ENCODE measurements around the gene MTUS2. TPM values are rescaled to one million over a fixed set of nuclear protein-coding genes. Genes with fewer than 3 reads are reported as not detected.

MTUS2 gene
- total RNA-seq, 1 donor: 0.36 TPM

GRCh38 chr13:28877408-28877807, 57.3 kb downstream of the MTUS2 start:
- Histone ChIP-seq H3K27ac (ENCODE audit: low read depth, low read length) (no peak overlapping the region), H3K4me2 (ENCODE audit: insufficient read depth, low read length) (no peak overlapping the region), H3K36me3 (ENCODE audit: insufficient read depth, low read length) (no peaks in the 10 kb centered on the region), H3K27me3 (ENCODE audit: insufficient read depth, low read length) (no peaks in the 10 kb centered on the region), H2AFZ (ENCODE audit: low read length) (no peak overlapping the region), H3K79me2 (ENCODE audit: insufficient read depth, low read length) (no peaks in the 10 kb centered on the region), H3K4me3 (ENCODE audit: insufficient read depth, low read length) (no peak overlapping the region), H3K4me1 (ENCODE audit: insufficient read depth, low read length) (no peaks in the 10 kb centered on the region), H4K20me1 (ENCODE audit: insufficient read depth, low read length) (no peaks in the 10 kb centered on the region), H3K9me3 (ENCODE audit: low read depth, low read length) (no peaks in the 10 kb centered on the region)
- DNase-seq (ENCODE audit: insufficient read length, low spot score, missing footprints): no peak
- TF ChIP-seq, protein P1, sequence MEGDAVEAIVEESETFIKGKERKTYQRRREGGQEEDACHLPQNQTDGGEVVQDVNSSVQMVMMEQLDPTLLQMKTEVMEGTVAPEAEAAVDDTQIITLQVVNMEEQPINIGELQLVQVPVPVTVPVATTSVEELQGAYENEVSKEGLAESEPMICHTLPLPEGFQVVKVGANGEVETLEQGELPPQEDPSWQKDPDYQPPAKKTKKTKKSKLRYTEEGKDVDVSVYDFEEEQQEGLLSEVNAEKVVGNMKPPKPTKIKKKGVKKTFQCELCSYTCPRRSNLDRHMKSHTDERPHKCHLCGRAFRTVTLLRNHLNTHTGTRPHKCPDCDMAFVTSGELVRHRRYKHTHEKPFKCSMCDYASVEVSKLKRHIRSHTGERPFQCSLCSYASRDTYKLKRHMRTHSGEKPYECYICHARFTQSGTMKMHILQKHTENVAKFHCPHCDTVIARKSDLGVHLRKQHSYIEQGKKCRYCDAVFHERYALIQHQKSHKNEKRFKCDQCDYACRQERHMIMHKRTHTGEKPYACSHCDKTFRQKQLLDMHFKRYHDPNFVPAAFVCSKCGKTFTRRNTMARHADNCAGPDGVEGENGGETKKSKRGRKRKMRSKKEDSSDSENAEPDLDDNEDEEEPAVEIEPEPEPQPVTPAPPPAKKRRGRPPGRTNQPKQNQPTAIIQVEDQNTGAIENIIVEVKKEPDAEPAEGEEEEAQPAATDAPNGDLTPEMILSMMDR (IDR thresholded peaks at IDR 0.05; ENCODE audit: extremely low read depth, low read depth, low read length): no peak

DNA sequence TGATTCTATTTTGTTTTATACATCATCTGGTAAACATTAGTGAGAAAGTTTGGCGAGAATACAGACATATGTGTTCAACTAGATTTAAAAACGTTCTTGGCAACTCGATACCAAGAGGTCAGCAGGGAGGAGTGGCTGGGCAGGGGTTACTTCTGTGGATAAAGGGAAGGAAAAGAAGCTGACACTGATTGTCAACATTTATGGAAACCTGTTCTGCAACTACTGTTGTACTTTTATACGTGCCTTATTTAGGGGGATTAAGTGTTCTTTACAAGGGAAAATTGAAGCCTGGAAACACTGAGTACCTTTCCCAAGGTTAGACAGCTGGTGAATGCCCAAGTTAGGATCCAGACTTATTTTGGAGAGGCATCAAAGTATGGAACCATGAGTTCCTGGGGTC, 65.0 kb downstream of the MTUS2 start:
- Histone ChIP-seq H3K79me2 (ENCODE audit: insufficient read depth, low read length) (no peaks in the 10 kb centered on the region), H4K20me1 (ENCODE audit: insufficient read depth, low read length) (no peaks in the 10 kb centered on the region), H3K36me3 (ENCODE audit: insufficient read depth, low read length) (no peaks in the 10 kb centered on the region), H3K27ac (ENCODE audit: low read depth, low read length) (no peak overlapping the region), H3K4me3 (ENCODE audit: insufficient read depth, low read length) (no peak overlapping the region), H3K4me1 (ENCODE audit: insufficient read depth, low read length) (no peaks in the 10 kb centered on the region), H3K4me2 (ENCODE audit: insufficient read depth, low read length) (no peak overlapping the region), H3K27me3 (ENCODE audit: insufficient read depth, low read length) (no peaks in the 10 kb centered on the region), H3K9me3 (ENCODE audit: low read depth, low read length) (no peaks in the 10 kb centered on the region), H2AFZ (ENCODE audit: low read length) (no peak overlapping the region)
- no peak for DNase-seq (ENCODE audit: insufficient read length, low spot score, missing footprints)
- TF ChIP-seq, protein P1 (IDR thresholded peaks at IDR 0.05; ENCODE audit: extremely low read depth, low read depth, low read length): no peak

- DNase-seq (ENCODE audit: insufficient read length, low spot score, missing footprints): no peak
- Histone ChIP-seq H3K4me1 (ENCODE audit: insufficient read depth, low read length) (no peaks in the 10 kb centered on the region), H3K4me2 (ENCODE audit: insufficient read depth, low read length) (no peak overlapping the region), H2AFZ (ENCODE audit: low read length) (no peak overlapping the region), H3K27me3 (ENCODE audit: insufficient read depth, low read length) (no peaks in the 10 kb centered on the region), H3K4me3 (ENCODE audit: insufficient read depth, low read length) (no peak overlapping the region), H3K9me3 (ENCODE audit: low read depth, low read length) (no peaks in the 10 kb centered on the region), H3K36me3 (ENCODE audit: insufficient read depth, low read length) (no peaks in the 10 kb centered on the region), H3K27ac (ENCODE audit: low read depth, low read length) (no peak overlapping the region), H3K79me2 (ENCODE audit: insufficient read depth, low read length) (no peaks in the 10 kb centered on the region), H4K20me1 (ENCODE audit: insufficient read depth, low read length) (no peaks in the 10 kb centered on the region)
- TF ChIP-seq, protein P1 (IDR thresholded peaks at IDR 0.05; ENCODE audit: extremely low read depth, low read depth, low read length): no peak
These were observed 69.1 kb downstream of the MTUS2 start for GRCh38 chr13:28889086-28889732.

DNA sequence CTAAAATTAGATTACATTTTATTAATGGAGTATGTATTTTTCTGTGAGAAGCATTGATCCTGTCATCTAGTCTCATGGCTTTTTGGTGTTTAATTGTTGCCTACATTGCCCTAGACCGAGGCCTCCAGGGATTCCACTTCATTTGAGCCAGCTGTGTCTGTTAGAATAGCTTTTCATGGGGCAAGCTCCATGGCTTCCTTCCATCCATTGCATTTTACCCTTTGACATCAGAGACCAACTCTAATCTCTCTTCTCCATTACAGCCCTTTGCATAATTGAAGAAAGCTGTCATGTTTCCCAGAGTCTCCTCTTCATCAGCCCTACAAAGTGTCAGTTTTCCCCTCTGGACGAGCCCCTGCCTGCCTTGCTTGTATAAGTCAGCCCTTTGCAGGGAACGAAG, 70.6 kb downstream of the MTUS2 start:
- H3K4me1 ChIP-seq (ENCODE audit: insufficient read depth, low read length): no peaks in the 10 kb centered on the region
- H3K4me3 ChIP-seq (ENCODE audit: insufficient read depth, low read length): no peak overlapping the region
- no peaks in the 10 kb centered on the region for H4K20me1 ChIP-seq (ENCODE audit: insufficient read depth, low read length)
- H3K9me3 ChIP-seq (ENCODE audit: low read depth, low read length): no peaks in the 10 kb centered on the region
- DNase-seq (ENCODE audit: insufficient read length, low spot score, missing footprints): no peak
- no peaks in the 10 kb centered on the region for H3K27me3 ChIP-seq (ENCODE audit: insufficient read depth, low read length)
- H3K4me2 ChIP-seq (ENCODE audit: insufficient read depth, low read length): no peak overlapping the region
- no peaks in the 10 kb centered on the region for H3K79me2 ChIP-seq (ENCODE audit: insufficient read depth, low read length)
- no peaks in the 10 kb centered on the region for H3K36me3 ChIP-seq (ENCODE audit: insufficient read depth, low read length)
- no peak overlapping the region for H3K27ac ChIP-seq (ENCODE audit: low read depth, low read length)
- TF ChIP-seq, protein P1 (IDR thresholded peaks at IDR 0.05; ENCODE audit: extremely low read depth, low read depth, low read length): no peak
- H2AFZ ChIP-seq (ENCODE audit: low read length): no peak overlapping the region

Data from osteoblast (primary cell).